ENCODE data around the gene PRKCZ.

The PRKCZ gene

DNA sequence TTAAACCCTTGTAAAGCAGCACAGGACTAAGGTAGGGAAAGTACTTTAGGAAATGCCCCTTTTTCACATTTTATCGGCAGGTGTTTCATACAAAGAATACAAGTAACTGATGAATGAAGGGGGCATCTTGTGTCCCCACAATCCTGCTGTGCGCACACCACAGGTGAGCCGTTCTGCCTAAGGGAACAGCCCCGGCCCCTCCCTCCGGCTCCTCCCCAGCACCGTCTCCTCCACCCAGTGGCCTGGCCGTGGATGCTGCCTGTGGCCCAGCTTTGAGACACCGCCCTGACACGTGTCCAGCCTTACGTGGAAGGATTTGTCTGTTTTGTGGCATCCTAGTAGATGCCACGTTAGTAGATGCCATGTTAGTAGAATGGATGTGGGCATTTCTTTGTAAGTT, 131.5 kb downstream of the PRKCZ start:
- DNase-seq: no peak

DNA sequence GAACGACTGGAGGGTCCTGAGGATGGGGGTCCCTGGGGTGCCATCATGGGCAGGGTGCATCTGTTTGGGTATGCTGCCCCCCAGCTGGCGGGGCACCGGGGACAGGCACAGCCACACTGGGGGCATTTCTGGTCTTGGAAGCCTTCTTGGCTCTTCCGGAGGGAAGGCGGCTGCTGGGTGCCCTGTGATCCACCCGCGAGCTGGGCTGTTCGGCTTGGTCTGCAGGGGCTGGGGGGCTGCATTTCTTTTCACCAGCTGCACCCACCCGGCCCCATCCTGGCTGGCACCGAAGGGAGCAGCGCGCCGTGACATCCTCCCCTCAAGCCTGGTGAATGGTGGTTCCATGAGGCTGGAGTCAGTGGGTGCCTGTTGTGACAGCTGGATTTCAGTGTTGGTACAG, 132.2 kb downstream of the PRKCZ start:
- DNase-seq: no peak

DNA sequence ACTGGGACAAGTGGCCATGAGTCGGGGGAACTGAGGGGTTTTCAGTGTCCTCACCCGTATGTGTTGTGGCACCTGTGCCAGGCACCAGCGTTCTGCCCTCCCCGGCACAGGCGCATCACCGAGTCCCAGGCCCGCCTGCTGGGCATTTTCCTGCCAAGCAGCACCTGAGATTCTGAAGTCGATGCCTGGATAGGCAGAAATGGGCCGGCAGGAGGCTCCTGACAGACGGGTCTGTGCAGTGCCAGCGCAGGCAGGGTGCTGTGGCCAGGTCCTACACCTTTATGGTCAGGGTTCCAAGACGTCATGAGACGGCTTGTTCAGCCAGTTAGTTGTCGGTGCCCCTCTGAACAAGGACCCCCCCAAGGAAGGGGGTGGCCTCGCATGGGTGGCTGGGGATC, 133.7 kb downstream of the PRKCZ start:
- DNase-seq: no peak

DNA sequence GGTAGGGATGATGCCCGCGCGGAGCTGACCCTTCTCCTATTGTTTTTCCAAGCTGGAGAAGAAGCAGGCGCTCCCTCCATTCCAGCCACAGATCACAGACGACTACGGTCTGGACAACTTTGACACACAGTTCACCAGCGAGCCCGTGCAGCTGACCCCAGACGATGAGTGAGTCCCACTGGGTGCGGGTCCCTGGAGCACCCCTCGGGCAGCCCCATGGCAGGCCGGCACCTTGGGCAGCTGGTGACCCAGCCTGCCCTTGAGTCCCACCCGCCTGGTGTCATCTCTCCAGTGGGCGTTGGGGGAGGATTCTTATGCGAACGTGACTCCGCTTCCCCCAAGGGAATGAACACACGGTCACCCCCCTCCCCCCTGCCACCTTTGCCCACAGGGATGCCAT, 134.3 kb downstream of the PRKCZ start:
- DNase-seq: no peak

DNA sequence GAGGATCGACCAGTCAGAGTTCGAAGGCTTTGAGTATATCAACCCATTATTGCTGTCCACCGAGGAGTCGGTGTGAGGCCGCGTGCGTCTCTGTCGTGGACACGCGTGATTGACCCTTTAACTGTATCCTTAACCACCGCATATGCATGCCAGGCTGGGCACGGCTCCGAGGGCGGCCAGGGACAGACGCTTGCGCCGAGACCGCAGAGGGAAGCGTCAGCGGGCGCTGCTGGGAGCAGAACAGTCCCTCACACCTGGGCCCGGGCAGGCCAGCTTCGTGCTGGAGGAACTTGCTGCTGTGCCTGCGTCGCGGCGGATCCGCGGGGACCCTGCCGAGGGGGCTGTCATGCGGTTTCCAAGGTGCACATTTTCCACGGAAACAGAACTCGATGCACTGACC, 134.7 kb downstream of the PRKCZ start:
- DNase-seq: no peak

DNA sequence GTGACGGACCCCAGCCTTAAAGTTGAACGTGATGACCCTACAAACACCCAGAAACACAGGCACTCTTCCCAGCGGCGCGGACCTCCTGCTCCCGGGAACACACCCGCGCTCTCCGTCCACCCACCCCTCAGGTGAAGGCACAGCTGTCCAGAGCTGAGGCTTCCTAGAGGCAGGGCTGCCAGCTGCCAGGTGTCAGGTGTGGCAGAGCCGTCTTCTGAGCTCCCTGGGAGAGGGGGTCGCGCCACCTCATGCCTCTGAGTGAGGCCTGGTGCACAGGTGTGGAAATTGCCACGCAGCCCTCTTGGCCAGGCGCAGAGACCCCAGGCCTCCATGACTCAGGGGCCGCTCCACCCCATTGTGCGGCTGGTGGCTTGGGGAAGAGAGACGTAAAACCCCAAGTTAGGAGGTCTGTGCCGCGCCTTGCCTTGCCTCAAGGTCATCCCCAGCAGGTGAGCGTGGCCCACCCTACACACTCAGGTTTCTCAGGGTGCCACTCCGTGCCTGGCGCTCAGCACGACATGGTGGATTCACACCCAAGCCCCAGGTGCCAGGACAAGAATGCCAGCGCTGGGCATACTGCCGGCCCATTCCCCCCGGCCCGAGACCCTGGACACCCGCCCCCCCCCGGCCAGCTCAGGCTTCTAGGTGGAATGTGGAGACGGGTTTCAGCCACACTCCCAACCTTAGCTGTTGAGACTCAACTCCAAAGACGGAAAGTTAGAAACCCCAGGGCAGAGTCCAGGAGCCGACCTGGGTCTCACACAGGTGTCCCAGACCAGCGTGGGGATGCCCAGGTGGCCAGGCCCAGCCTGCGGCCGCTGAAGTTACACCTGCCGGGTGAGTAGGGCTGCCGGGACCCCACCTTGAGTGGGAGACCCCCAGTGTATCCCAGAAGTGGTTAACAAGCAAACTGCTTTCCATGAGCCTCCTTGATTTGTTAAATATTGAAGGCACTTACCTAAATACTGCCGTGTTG, 136.0 kb downstream of the PRKCZ start:
- no peak for DNase-seq

DNA sequence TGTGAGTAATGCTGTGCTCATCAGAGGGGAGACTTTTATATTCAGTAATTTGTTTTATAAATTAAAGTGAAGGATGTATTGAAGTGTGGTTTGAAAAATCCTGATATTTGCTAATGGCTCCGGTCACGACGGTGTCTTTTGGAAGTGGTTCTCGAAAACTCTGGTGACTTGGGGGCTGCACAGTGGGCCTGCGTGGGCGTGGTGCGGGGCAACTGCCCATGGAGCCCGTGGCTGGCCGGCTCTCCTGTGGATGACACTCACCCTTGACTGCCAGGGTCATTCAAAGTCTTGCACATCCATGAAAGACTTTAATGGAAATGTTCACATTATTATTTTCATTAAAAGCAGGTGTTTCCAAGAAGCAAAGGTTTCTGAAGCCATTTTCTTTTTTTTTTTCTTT, 136.7 kb downstream of the PRKCZ start:
- no peak for DNase-seq

DNA sequence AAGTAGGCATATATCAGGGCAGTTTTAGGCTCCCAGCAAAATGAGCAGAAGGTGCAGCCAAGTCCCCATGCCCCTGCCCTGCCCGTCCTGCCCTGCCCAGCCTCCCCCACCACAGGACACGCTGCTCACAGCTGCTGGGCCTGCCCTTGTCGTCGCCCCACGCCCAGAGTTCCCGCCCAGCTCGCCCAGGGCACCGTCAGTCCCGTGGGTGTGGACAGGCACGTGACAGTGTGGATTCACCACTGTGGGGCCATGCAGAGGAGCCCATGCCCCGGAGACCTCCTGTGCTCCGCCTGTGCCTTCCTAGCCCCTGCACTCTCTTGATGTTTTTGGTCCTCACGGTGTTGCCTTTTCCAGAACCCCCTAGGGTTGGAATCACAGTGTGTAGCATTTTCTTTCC, 137.4 kb downstream of the PRKCZ start:
- DNase-seq: no peak

DNA sequence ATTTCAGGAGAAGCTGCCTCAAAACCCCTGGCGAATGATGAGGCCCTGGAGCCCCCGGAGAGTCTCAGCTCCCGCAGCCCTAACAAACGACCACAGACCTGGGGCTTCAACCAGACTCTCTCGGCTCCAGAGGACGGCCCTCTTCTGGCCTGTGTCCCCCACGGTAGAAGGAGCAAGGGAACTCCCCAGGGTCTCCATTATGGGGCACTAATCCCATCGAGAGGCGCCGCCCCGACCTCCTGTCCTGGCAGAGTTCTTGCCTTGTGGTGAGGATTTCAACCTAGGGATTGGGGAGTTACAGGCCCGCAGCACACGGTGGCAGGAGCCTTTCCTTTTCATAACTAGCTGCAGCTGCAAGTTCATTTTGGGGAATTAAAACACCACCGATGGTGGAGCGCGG, 138.1 kb downstream of the PRKCZ start:
- no peak for DNase-seq

DNA sequence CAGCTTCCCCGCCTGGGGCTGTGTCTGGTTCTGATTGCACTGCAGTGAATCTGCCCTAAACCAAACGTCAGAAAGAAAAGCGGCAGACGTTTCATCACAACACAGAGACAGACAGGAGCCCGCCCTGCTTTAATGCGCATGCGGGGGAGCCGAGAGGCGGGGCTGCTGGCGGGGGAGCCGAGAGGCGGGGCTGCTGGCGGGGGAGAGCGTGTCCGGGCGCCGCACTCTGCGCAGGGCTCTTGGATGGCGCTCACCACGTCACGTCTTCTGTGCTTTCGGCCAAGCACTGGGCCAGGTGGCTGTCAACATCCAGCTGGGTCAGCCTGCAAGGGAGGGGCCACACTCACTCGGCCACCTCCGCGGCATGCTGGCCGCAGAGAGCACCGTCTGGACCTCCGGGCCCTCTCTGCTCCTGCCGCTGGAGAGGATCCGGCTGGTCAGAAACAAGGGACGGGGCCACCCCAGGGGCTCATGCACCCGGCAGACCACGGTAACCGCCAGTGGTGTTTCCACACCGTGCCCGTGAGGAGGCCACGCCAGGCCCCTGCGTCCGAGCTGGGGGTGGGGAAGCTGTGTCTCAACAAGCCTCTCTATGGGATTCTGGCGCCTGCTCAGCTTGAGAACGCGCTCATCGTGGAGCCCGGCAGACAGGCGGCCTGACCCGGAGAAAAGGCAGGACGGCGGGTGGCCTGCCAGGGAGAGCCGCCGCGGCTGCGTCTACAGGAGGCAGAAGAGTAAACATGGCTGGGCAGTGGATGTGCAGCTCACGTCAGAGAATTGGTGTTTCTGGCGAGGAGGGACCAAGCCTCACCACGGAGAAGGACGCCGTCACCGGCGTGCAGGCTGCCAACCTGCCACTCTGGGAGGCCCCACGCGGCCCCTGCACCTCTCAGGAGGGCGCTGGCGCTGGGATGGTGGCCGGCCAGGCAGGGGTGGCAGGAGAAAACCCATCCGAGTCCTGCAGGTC, 139.5 kb downstream of the PRKCZ start:
- DNase-seq: peak; percentile 97

DNA sequence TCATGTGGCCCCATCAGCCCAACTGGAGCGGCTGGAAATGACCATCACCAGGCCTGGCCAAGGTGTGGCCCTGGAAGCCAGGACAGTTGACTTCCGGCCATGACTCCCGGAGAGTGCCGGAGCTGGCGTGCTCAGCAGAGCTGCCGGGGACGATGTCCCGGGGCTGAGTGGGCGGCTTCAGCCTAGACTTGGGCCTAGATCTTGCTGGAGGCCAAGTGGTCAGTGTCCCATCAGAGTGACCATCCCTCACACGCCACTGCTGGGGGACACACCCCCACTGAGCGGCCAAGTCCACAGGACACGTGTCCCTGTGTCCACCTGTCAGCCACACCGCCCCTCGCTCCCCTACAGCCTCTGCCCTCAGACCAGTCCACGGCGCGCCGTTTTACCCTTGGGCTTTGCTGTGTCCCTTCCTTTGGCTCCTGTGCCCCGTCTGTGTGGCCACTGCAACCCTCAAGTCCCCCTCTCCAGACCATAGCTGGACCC, 140.3 kb downstream of the PRKCZ start:
- no peak for DNase-seq

DNA sequence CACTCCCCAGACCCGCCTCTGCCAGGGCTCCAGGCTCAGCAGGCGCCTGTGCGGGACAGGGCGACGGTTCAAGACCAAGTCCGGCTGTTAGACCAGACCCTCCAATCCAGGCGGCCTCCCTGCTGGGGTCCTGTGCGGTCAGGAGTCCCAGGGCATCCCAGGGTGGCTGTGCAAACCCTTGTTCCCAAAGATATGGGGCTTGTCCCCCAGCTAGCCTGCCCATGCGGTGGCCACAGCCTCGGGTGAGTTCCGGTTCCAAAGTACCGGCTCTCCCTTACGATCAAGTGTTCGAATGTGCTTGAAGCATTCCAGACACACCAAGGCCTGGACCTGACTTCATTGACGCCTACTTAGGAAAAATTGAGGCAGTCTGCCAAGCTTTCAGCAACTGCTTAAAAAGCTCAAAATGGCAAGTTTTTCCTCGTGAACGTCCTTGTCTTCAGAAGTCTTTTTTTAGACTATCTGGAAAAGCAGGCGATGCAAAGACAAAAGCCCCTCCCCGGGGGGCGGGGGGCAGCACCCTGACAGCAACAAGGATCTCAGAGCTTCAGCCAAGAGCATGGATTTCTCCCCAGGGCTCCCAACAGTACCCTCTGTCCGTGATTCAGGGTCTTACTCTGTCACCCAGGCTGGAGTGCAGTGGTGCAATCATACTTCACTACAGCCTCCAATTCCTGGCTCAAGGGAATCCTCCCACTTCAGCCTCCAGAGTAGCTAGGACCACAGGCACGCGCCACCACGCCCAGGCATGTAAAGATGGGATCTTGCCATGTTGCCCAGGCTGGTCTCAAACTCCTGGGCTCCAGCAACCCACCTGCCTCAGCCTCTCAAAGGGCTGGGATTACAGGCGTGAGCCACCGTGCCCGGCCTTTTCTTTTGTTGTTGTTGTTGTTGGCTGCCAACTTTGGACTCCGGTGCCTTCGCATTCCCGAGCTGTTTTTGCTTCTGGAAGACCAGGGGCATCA, 142.1 kb downstream of the PRKCZ start:
- DNase-seq: no peak

DNA sequence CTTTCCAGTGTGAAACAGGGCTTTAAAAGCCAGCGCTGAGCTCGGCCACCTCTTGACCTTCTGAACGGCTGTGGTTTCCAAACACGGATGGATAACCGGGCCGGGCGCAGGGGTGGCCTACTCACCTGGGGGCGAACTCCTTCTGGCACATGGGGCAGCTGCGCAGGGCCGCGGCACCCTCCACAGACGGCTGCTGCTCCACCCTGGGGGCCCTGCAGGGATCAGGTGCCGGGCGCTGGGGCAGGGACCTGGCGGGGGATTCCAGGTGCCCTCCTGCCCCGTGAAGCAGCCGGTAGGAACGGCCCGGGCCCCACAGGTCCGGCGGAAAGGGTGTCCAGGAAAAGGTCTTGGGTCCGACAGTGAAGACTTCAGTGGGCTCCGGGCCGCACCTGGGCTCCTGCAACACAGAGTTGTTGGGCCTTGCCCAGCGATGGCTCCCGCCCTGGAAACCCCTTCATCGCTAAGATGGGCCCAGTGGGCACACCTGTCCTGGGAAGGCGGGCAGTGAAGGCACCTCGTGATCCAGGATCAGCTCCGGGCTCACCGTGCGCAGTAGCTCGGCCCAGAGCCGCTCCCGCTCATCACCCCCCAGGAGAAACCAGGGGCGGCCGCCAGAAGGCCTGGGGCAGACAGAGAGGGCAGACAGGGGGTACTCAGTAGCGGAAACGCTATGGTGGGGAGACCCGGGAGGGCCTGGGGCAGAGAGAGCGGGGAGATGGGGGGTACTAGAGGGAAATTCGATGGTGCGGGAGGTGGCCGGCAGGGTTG, 143.5 kb downstream of the PRKCZ start:
- no peak for DNase-seq

DNA sequence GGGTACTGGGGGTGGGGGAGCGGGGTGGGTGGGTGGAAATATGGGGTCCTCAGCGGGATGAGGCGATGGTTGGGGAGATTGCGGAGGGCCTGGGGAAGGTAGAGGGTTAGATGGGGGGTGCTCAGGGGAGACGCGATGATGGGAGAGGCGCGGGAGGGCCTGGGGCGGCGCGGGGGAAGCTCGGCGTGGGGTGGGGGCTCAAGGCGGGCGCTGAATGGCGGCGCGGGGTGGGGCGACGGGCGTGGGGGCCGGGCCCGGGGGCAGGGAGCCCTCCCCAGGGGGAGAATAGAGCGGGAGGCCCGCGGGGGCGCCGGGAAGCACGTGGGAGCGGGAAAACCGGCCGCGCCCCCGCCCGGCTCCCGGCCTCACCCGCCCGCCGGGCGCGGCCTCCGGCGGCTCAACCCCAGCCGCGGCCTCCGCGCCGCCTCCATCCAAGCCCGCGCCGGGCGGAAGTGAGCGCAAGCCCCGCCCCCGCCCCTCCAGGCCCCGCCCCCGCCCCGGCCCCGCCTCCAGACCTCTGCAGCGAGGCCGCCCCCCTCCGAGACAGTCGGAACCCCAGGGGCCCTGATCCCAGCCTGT, 144.2 kb downstream of the PRKCZ start, which contains the start of gene FAAP20:
Gene FAAP20, minus strand, starts transcription at position 454 of the 579 bp plus-strand sequence. Its CDS starts 23 bp downstream, at position 431.
- DNase-seq: peak; percentile 96

DNA sequence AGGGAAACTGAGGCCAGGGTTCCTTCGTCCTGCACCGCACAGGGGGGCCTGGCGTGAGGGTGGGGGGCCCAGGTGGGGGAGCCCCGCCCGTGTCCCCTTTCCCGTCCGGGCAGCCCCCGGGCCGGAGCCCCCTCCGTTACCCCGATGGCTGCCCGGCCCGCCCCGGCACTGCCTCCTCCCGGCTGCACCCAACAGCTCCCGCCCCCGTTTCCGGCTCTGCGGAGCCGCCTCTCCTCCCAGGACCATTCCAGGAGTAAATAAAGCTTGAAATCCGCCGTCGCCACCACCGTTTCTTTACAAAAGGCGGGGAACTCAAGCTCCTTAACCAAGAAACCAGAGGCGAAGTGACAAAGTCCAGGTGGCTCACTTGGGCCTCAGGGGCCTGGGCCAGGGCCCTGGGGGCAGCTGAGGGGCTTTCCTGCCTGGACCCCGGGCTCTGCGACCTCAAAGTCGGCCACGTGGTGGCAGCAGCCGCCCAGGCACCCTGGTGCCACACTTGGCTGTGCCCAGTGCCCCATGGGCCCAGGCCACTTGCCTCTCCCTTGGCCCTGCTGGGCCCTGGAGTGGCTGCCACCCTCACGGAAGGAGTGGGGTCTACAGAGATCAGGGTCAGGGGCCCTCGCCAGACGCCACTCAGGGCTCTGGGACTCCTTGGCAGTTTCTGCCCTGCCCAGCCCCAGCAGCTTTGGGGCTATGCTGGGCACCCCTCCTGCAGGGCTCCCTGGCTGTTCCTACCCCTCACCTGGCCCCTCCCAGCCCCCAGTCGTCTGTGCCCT, 144.9 kb downstream of the PRKCZ start:
- DNase-seq: peak; percentile 96

DNA sequence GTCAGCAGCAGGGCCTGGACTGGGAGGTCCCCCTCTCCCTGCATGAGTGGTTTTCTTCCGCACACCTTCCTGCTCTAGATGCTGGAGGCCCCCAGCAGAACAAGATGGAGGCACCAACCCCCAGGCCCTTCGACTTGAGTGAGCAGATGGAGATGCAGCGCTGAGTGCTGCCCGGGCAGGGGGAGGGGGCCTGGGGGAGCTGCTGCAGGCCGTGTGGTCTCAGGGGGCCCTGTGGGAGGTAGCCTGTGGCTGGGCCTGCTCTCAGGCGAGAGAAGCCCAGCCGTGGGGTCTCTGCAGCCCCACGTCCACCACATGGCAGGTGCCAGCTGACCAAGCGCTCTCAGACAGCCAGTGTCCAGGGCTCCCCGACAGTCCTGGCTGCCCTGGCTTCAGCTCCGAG, 145.6 kb downstream of the PRKCZ start:
- DNase-seq: no peak

DNA sequence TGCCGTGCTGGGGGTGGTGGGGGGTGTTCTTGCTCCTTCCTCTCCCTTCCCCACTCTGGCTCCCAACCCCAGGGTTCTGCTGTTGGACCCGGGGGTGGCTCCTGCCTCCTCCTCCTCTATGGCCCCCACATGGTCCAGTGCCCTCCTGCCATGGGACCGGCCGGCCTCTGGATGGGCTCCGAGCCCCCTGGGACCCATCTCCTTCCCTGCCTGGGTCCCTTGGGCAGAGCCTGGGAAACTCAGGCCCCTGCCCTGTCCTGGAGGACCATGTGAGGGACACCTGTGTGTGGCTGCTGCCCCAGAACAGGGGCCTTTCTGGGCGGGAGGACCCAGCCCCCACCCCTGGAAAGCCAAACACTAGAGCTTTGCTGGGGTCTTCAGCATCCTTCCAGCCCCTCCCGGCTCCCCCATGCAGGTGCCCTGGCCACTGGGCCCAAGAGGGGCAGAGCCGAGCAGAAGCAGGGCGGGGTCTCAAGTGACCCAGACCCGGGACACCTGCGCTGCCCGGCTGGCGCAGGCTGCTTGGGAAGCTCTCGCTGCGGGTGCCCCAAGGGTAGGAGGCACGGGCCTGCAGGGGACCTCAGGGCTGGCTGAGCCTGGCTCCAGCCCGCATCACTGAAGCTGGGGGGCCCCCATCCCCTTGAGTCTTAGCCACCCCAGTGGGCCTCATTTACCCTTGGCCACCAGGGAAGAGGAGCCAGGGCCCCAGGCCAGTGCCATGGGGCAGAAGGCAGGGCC, 146.9 kb downstream of the PRKCZ start:
- DNase-seq: no peak

DNA sequence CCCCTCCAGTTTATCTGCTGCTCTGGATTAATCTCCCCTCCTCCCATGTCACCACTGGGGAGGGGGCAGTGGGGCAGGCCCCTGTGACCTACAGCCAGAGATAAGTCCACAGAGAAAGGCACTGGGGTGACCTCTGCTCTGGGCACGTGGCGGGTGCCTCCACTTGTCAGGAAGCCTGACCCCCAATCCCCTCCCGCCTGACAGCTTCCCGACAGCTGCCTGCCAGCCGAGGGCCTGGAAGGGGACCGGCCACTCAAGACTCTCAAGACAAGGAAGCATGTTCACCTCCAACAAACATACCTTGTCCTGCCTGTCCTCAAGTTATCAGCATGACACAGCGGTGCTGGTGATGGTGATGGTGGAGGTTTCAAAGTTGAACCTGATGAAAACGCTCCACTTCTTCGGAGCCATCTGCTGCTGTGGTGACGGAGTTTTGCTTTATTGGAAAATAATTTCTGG, 147.5 kb downstream of the PRKCZ start:
- no peak for DNase-seq

DNA sequence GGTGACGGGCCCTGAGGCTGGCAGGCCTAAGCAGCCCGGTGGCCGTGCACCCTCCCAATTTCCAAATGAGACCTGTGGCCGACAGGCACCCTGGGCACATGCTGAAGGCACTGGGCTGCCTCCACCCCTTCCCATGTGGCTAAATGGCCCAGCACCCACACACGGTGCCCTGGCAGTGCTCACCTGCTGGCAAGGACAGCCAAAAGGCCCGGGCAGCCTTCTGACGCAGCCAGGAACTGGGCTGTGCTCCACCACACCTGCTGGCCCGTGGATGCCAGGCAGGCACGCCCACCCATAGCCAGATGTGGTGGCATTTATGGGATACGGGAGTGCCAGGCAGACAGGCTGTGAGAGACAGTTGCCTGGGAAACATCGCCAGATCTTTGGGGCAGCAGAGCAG, 148.4 kb downstream of the PRKCZ start:
- no peak for DNase-seq

Measured in right forelimb (tissue), 1 donor.